OCI-LY7 (cell line): Measurements from ENCODE around the gene DBI. TPM values are rescaled to one million over a fixed set of nuclear protein-coding genes. Genes with fewer than 3 reads are reported as not detected.

Source experiments
- BruUV-seq: library from RNA; stranded (reverse); fragments of 400-500 nt; replicated peaks from 2 replicates; lab custom pipeline; 2021; lab: Mats Ljungman, UMichigan
- CTCF ChIA-PET: fragments of 300-600 bp; sonication (Branson Sonifier 250); formaldehyde crosslinking; loops from one replicate; lab custom pipeline; 2022; ENCODE audit warnings: antibody characterized with exemption; ENCODE audit not compliant: unreplicated experiment; lab: Charles Lee
- POLR2A ChIA-PET: fragments of 300-600 bp; sonication (Branson Sonifier 250); formaldehyde crosslinking; loops from one replicate; lab custom pipeline; 2022; ENCODE audit warnings: antibody characterized with exemption; lab: Charles Lee
- DNase-seq: peaks from one replicate; pipeline ENCODE4 v3.0.0-alpha.2; 2015; ENCODE audit warnings: low spot score
- H2AFZ ChIP-seq: fragments of 200-600 bp; sonication (generic), shearing (Covaris generic); 2 replicates; pipeline ENCODE4 v1.6.1; 2014; ENCODE audit warnings: mild to moderate bottlenecking, antibody characterized with exemption, low read length, moderate library complexity
- H3K27ac ChIP-seq: fragments of 200-600 bp; sonication (generic); 2 replicates; pipeline ENCODE4 v1.5.1; 2014; ENCODE audit warnings: mixed run types, low read depth, mild to moderate bottlenecking, moderate library complexity, low read length, inconsistent platforms; ENCODE audit not compliant: poor library complexity, severe bottlenecking
- H3K36me3 ChIP-seq: fragments of 200-600 bp; sonication (generic); 2 replicates; pipeline ENCODE4 v1.6.1; 2014; ENCODE audit warnings: mild to moderate bottlenecking, antibody characterized with exemption, low read length, moderate library complexity, mixed read lengths; ENCODE audit not compliant: insufficient read depth
- H3K4me1 ChIP-seq: fragments of 200-600 bp; sonication (generic); 2 replicates; pipeline ENCODE4 v1.5.1; 2014; ENCODE audit warnings: mild to moderate bottlenecking, low read length; ENCODE audit not compliant: insufficient read depth, poor library complexity, severe bottlenecking
- H3K4me2 ChIP-seq: fragments of 200-600 bp; sonication (generic); 2 replicates; pipeline ENCODE4 v1.6.1; 2014; ENCODE audit warnings: mild to moderate bottlenecking, low read length
- H3K4me3 ChIP-seq: fragments of 200-600 bp; sonication (generic); 2 replicates; pipeline ENCODE4 v1.5.1; 2014; ENCODE audit warnings: mild to moderate bottlenecking, low read depth, low read length; ENCODE audit not compliant: poor library complexity, severe bottlenecking
- H3K79me2 ChIP-seq: fragments of 200-600 bp; sonication (generic); 2 replicates; pipeline ENCODE4 v1.6.1; 2016; ENCODE audit warnings: low read depth, mild to moderate bottlenecking, low read length, moderate library complexity, mixed read lengths; ENCODE audit not compliant: insufficient read depth
- H3K9me2 ChIP-seq: fragments of 200-600 bp; sonication (generic); 2 replicates; pipeline ENCODE4 v1.6.1; 2016; ENCODE audit warnings: mild to moderate bottlenecking, low read length, mixed read lengths; ENCODE audit not compliant: insufficient read depth
- H3K9me3 ChIP-seq: fragments of 200-600 bp; sonication (generic); 2 replicates; pipeline ENCODE4 v1.6.1; 2014; ENCODE audit warnings: mild to moderate bottlenecking, mixed run types, low read length, mixed read lengths
- H4K20me1 ChIP-seq: fragments of 200-600 bp; sonication (generic); 2 replicates; pipeline ENCODE4 v1.6.1; 2014; ENCODE audit warnings: mild to moderate bottlenecking, antibody characterized with exemption, low read length, moderate library complexity, mixed read lengths; ENCODE audit not compliant: insufficient read depth
- CTCF ChIP-seq: fragments of 200-600 bp; sonication (generic); conservative IDR thresholded peaks from 2 replicates; pipeline ENCODE4 v1.5.1; 2014; ENCODE audit warnings: mild to moderate bottlenecking, antibody characterized with exemption, low read length, moderate library complexity, mixed read lengths
- EZH2phosphoT487 ChIP-seq: fragments of 200-600 bp; sonication (generic); IDR thresholded peaks from 2 replicates; pipeline ENCODE4 v1.6.1; 2018; ENCODE audit warnings: low read depth, borderline replicate concordance, mild to moderate bottlenecking, mixed run types, antibody characterized with exemption, low read length, moderate library complexity, mixed read lengths
- intact Hi-C: fragments of 100-400 bp; cut with micrococcal nuclease; formaldehyde crosslinking; loops from one replicate; pipeline ENCODE4 v1.10.0; 2022; ENCODE audit not compliant: unreplicated experiment
- total RNA-seq, 2 experiments: library from RNA; depleted of rRNA in 1 of 2; stranded (reverse); fragments of >200 nt in 1 of 2; shearing (Covaris generic) in 1 of 2; gene quantifications; 2 replicates each; pipeline ENCODE4 v1.2.3, GENCODE V29; 2014 to 2022

The DBI gene
- total RNA-seq, 2 experiments from 2014 or later, result 293 to 309 TPM

DNA sequence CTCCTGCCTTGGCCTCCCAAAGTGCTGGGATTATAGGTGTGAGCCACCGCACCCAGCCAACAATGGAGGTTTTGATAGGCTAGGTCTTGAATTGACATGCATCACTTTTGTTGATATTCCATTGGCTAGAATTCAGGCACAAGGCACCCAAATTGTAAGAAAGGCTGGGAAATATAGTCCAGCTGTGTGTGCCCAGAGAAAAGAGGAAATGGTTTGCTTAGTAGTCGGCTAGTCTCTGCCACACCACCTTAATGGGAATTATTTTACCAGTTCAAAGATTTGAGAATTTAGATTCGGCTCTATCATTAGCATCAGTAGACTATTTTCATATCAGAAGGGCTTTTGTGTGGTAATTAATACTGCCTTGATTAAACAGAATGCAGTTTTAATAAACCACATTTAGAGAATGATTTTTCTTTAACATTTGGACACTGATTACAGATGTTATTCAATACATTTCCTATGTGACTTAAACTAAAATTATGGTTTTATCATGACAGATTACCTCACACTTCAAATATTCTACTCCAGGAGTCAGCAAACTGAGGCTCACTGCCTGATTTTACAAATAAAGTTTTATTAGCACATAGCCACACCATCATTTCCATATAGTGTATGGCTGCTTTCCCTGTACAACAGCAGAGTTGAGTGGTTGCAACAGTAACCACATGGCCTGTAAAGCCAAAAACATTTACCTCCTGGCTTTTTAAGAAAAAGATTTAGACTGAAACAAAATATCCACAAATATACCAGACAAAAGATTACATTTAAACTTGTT is 27.4 kb downstream of the DBI start:
- no peaks in the 10 kb centered on the region for H3K36me3 ChIP-seq
- no peak for DNase-seq
- no TSS peak for BruUV-seq
- no peaks in the 10 kb centered on the region for H3K9me3 ChIP-seq
- TF ChIP-seq EZH2phosphoT487 (no peak), CTCF (no peak)
- ChIA-PET POLR2A (interaction anchor here (0.6 kb wide), 1 partner anchor 76 kb away, joined by 3 read pairs; no protein-coding TSS in a partner anchor), CTCF (no interaction called here)
- H3K27ac ChIP-seq, result no peak overlapping the region
- no peaks in the 10 kb centered on the region for H3K9me2 ChIP-seq
- H3K4me3 ChIP-seq, result no peak overlapping the region
- H4K20me1 ChIP-seq, result no peaks in the 10 kb centered on the region
- 0 out of 2 replicates have a peak overlapping the region, but pooled peaks have one; percentile 0 for H2AFZ ChIP-seq
- no peaks in the 10 kb centered on the region for H3K4me1 ChIP-seq
- intact Hi-C loops, result no loop called here
- no peak overlapping the region for H3K4me2 ChIP-seq
- no peaks in the 10 kb centered on the region for H3K79me2 ChIP-seq

- ChIA-PET POLR2A (interaction anchor here (0.7 to 1.1 kb wide), 3 partner anchors 14 to 780 kb away, joined by 3 to 4 read pairs (median 3); no protein-coding TSS in a partner anchor), CTCF (interaction anchor here (0.5 kb wide), 1 partner anchor 1239 kb away, joined by 3 read pairs; no protein-coding TSS in a partner anchor)
- Histone ChIP-seq H2AFZ (no peak overlapping the region), H3K4me1 (peaks cover under 1% of the 10 kb centered on the region), H3K36me3 (no peaks in the 10 kb centered on the region), H3K27ac (no peak overlapping the region), H3K9me2 (no peaks in the 10 kb centered on the region), H3K4me3 (no peak overlapping the region), H3K4me2 (no peak overlapping the region), H3K9me3 (no peaks in the 10 kb centered on the region), H4K20me1 (no peaks in the 10 kb centered on the region), H3K79me2 (no peaks in the 10 kb centered on the region)
- BruUV-seq, result no TSS peak
- TF ChIP-seq CTCF, result no peak
- TF ChIP-seq EZH2phosphoT487, result no peak
- intact Hi-C loops, result no loop called here
- DNase-seq, result no peak
Observed at GRCh38 chr2:119397196-119397595, 30.4 kb downstream of the DBI start.

DNA sequence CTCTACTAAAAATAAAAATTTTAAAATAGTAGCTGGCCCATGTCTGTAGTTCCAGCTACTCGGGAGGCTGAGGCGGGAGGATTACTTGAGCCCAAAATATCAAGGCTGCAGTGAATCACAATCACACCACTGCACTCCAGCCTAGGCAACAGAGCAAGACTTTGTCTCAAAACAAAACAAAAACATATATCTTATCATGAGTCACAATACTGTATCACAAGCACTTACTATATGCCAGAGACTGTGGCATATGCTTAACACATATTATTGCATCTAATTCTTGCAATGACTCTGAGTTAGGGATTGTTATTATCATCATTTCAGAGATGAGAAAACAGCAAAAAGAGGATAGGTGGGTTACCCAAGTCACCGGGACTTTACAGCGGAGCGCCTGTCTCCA is 35.3 kb downstream of the DBI start:
- intact Hi-C loops, result no loop called here
- no peak for DNase-seq
- BruUV-seq, result no TSS peak
- no peaks in the 10 kb centered on the region for H3K79me2 ChIP-seq
- no peaks in the 10 kb centered on the region for H4K20me1 ChIP-seq
- no peaks in the 10 kb centered on the region for H3K9me3 ChIP-seq
- H3K27ac ChIP-seq, result no peak overlapping the region
- H2AFZ ChIP-seq, result peak overlapping the region; percentile 73; the same call in 1 of the 2 replicates
- ChIA-PET POLR2A (no interaction called here), CTCF (no interaction called here)
- H3K9me2 ChIP-seq, result no peaks in the 10 kb centered on the region
- H3K4me3 ChIP-seq, result no peak overlapping the region
- peaks cover 10% of the 10 kb centered on the region for H3K4me1 ChIP-seq
- H3K36me3 ChIP-seq, result no peaks in the 10 kb centered on the region
- H3K4me2 ChIP-seq, result no peak overlapping the region
- TF ChIP-seq EZH2phosphoT487 (no peak), CTCF (no peak)
